A673 (cell line): Measurements from ENCODE around the gene LGALS7B. TPM values are rescaled to one million over a fixed set of nuclear protein-coding genes. Genes with fewer than 3 reads are reported as not detected.
"Not testable (repeated sequence)": the region's sequence is repeated elsewhere in the genome, so short reads cannot be mapped to it uniquely, and the experiment has no call there.

Source experiments
- BruUV-seq: library from RNA; stranded (reverse); fragments of 400-500 nt; replicated peaks from 2 replicates; lab custom pipeline; 2021; lab: Mats Ljungman, UMichigan
- CTCF ChIA-PET: fragments of 300-600 bp; sonication (Branson Sonifier 250); formaldehyde crosslinking; loops from one replicate; lab custom pipeline; 2022; ENCODE audit warnings: antibody characterized with exemption; lab: Charles Lee
- POLR2A ChIA-PET: fragments of 300-600 bp; sonication (Branson Sonifier 250); formaldehyde crosslinking; loops from one replicate; lab custom pipeline; 2022; ENCODE audit warnings: antibody characterized with exemption; ENCODE audit not compliant: low non-redundant PET; lab: Charles Lee
- DNase-seq: peaks from one replicate; pipeline ENCODE4 v3.0.0-alpha.2; 2015; ENCODE audit warnings: low spot score
- H3K27ac ChIP-seq: fragments of 200-600 bp; sonication (generic); 2 replicates; pipeline ENCODE4 v1.5.1; 2016; ENCODE audit warnings: mixed run types, low read depth, mild to moderate bottlenecking, mixed read lengths, antibody characterized with exemption, low read length; ENCODE audit not compliant: poor library complexity, severe bottlenecking
- H3K27me3 ChIP-seq: fragments of 200-600 bp; sonication (generic); replicated peaks from 2 replicates; pipeline ENCODE4 v1.6.1; 2017; ENCODE audit warnings: mixed run types, low read depth, mild to moderate bottlenecking, mixed read lengths, antibody characterized with exemption, low read length; ENCODE audit not compliant: insufficient read depth, poor library complexity
- H3K36me3 ChIP-seq: fragments of 200-600 bp; sonication (generic); 2 replicates; pipeline ENCODE4 v1.6.1; 2016; ENCODE audit warnings: mixed run types, mild to moderate bottlenecking, mixed read lengths, antibody characterized with exemption, low read length; ENCODE audit not compliant: insufficient read depth, poor library complexity, severe bottlenecking
- H3K4me1 ChIP-seq: fragments of 200-600 bp; sonication (generic); 2 replicates; pipeline ENCODE4 v1.6.1; 2017; ENCODE audit warnings: mixed run types, mild to moderate bottlenecking, mixed read lengths, antibody characterized with exemption, low read length; ENCODE audit not compliant: insufficient read depth, poor library complexity, severe bottlenecking
- H3K4me3 ChIP-seq: fragments of 200-600 bp; sonication (generic); 2 replicates; pipeline ENCODE4 v1.5.1; 2016; ENCODE audit warnings: low read depth, mixed run types, mild to moderate bottlenecking, mixed read lengths, low read length; ENCODE audit not compliant: poor library complexity, severe bottlenecking
- H3K9me3 ChIP-seq: fragments of 200-600 bp; sonication (generic); 2 replicates; pipeline ENCODE4 v1.6.1; 2016; ENCODE audit warnings: mixed run types, low read depth, mild to moderate bottlenecking, mixed read lengths, antibody characterized with exemption, low read length; ENCODE audit not compliant: poor library complexity, severe bottlenecking
- CTCF ChIP-seq: fragments of 300-800, 200-600 bp; sonication (generic); conservative IDR thresholded peaks from 2 replicates; pipeline ENCODE4 v1.5.1; 2017; ENCODE audit warnings: low read depth, mild to moderate bottlenecking, antibody characterized with exemption, low read length, moderate library complexity, mixed read lengths
- EZH2 ChIP-seq: fragments of 200-600 bp; sonication (generic); IDR thresholded peaks from 2 replicates; pipeline ENCODE4 v1.6.1; 2017; ENCODE audit warnings: borderline replicate concordance, low read depth, mild to moderate bottlenecking, mixed read lengths, antibody characterized with exemption, low read length; ENCODE audit not compliant: poor library complexity, severe bottlenecking
- intact Hi-C: fragments of 100-400 bp; cut with micrococcal nuclease; formaldehyde crosslinking; loops from one replicate; pipeline ENCODE4 v1.10.0; 2022; ENCODE audit not compliant: unreplicated experiment
- total RNA-seq: library from RNA; stranded (reverse); gene quantifications from 2 replicates; pipeline ENCODE4 v1.2.3, GENCODE V29; 2021

The LGALS7B gene
- total RNA-seq, 1 experiment from 2014 or later = not detected

GRCh38 chr19:38785187-38785699 lies 3.8 kb upstream of the LGALS7B start:
- POLR2A ChIA-PET = no interaction called here
- no TSS peak for BruUV-seq
- no peak for TF ChIP-seq CTCF
- TF ChIP-seq EZH2 = no peak
- no peak overlapping the region for H3K4me3 ChIP-seq
- H3K27me3 ChIP-seq = no peaks in the 10 kb centered on the region
- intact Hi-C loops = no loop called here
- DNase-seq = no peak
- CTCF ChIA-PET = no interaction called here
- H3K27ac ChIP-seq = no peak overlapping the region
- no peaks in the 10 kb centered on the region for H3K4me1 ChIP-seq
- no peaks in the 10 kb centered on the region for H3K9me3 ChIP-seq
- no peaks in the 10 kb centered on the region for H3K36me3 ChIP-seq

GRCh38 chr19:38786061-38786460 lies 2.9 kb upstream of the LGALS7B start:
- BruUV-seq, DNase-seq, H3K27me3 ChIP-seq, H3K4me3 ChIP-seq, H3K9me3 ChIP-seq, H3K36me3 ChIP-seq, CTCF ChIA-PET, intact Hi-C loops, POLR2A ChIA-PET, H3K4me1 ChIP-seq, H3K27ac ChIP-seq: not testable (repeated sequence)

GRCh38 chr19:38786572-38787265 lies 2.3 kb upstream of the LGALS7B start:
- no peak overlapping the region for H3K4me3 ChIP-seq
- no peaks in the 10 kb centered on the region for H3K27me3 ChIP-seq
- no peaks in the 10 kb centered on the region for H3K9me3 ChIP-seq
- H3K27ac ChIP-seq = no peak overlapping the region
- intact Hi-C loops = no loop called here
- BruUV-seq = no TSS peak
- H3K4me1 ChIP-seq = no peaks in the 10 kb centered on the region
- ChIA-PET POLR2A (no interaction called here), CTCF (no interaction called here)
- no peak for DNase-seq
- TF ChIP-seq CTCF = no peak
- no peak for TF ChIP-seq EZH2
- H3K36me3 ChIP-seq = no peaks in the 10 kb centered on the region

GRCh38 chr19:38790507-38791403 lies 1.8 kb downstream of the LGALS7B start:
- intact Hi-C loops, H3K27me3 ChIP-seq, H3K4me1 ChIP-seq, H3K27ac ChIP-seq, BruUV-seq, POLR2A ChIA-PET, DNase-seq, H3K9me3 ChIP-seq, H3K4me3 ChIP-seq, H3K36me3 ChIP-seq, CTCF ChIA-PET: not testable (repeated sequence)

GRCh38 chr19:38791451-38792064 lies 2.6 kb downstream of the LGALS7B start:
- H3K4me1 ChIP-seq, BruUV-seq, H3K36me3 ChIP-seq, DNase-seq, H3K4me3 ChIP-seq, CTCF ChIA-PET, H3K9me3 ChIP-seq, POLR2A ChIA-PET, intact Hi-C loops, H3K27me3 ChIP-seq, H3K27ac ChIP-seq: not testable (repeated sequence)
